ENCODE data around the gene FAM98A.

Gene FAM98A

DNA sequence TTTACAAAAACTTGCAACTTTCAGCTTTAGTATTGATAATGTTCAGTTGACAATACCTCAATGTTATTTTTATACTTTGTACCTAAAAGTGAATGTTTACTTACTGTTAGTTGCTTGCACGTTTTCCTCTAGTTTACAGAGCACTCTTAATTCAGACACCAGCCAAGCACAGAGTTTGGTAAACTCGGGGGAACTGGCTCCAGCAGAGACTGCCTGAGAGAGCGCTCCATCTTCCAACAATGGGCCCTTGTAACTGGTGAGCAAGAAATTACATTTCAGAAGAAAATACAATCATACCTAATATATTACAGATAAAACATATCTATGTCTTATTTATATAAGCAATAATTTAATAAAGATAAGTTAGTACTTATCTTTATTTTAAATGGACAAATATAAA lies 3.7 kb downstream of the FAM98A start:
- no peak for DNase-seq

- no peak for DNase-seq
Observed at GRCh38 chr2:33589444-33589843, 9.7 kb downstream of the FAM98A start.

GRCh38 chr2:33588232-33588631 lies 10.9 kb downstream of the FAM98A start:
- no peak for DNase-seq

GRCh38 chr2:33586766-33587165 lies 12.3 kb downstream of the FAM98A start:
- no peak for DNase-seq

- DNase-seq = no peak
Observed at GRCh38 chr2:33583194-33583938, 15.7 kb downstream of the FAM98A start.

DNA sequence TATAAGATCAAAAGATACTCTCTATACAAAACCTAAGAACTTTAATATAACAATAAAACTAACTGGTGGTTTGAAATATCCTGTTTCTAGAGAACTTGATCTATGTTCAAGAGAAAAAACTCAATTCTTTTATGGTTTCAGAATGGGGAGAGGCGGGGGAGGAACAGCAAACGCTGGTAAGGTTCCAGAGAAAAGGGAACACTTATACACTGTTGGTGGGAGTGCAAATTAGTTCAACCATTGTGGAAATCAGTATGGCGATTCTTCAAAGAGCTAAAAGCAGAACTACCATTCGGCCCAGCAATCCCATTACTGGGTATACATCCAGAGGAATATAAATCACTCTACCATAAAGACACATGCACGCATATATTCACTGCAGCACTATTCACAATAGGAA lies 17.2 kb downstream of the FAM98A start:
- DNase-seq = no peak

GRCh38 chr2:33579227-33579626 lies 19.9 kb downstream of the FAM98A start:
- no peak for DNase-seq

DNA sequence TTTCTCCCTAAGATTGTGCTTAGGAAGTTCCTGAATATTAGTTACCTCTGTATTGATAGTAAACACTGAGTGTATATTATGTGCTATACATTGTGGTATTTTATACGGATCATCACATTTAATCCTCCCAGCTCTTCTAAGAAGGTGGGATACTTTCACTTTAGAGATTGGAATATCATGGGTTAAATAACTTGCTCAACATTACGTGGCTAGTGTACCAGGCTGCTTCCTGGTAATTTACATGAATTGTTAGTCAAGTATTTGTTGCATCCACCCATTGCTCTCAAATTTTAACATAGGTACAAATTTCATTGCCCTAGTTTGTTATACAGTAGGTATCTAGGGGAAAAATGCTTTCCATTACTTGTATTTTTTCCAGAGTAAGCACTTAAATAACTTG lies 21.4 kb downstream of the FAM98A start:
- DNase-seq = no peak

DNA sequence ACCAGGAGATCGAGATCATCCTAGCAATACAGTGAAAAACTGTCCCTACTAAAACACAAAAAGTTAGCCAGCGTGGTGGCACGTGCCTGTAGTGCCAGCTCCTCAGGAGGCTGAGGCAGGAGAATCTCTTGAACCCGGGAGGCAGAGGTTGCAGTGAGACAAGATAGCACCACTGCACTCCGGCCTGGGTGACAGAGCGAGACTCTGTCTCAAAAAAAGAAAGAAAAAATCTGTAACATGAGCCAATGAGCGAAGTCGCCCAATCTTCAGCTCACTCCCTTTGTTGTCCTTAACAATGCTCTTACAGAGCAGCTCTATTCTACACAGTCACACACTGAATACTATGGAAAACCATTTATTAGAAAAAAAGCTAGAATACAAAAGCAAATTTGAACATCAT lies 22.0 kb downstream of the FAM98A start:
- DNase-seq = no peak

- no peak for DNase-seq
Observed at GRCh38 chr2:33573657-33574056, 25.4 kb downstream of the FAM98A start.

- no peak for DNase-seq
Observed at GRCh38 chr2:33570681-33571080, 28.4 kb downstream of the FAM98A start.

GRCh38 chr2:33561872-33562271 lies 37.2 kb downstream of the FAM98A start:
- DNase-seq = no peak

GRCh38 chr2:33560017-33560416 lies 39.1 kb downstream of the FAM98A start:
- DNase-seq = no peak

- no peak for DNase-seq
Observed at GRCh38 chr2:33559328-33559727, 39.8 kb downstream of the FAM98A start.

GRCh38 chr2:33555681-33556080 lies 43.4 kb downstream of the FAM98A start:
- no peak for DNase-seq

GRCh38 chr2:33552758-33553461 lies 46.2 kb downstream of the FAM98A start:
- DNase-seq = no peak

DNA sequence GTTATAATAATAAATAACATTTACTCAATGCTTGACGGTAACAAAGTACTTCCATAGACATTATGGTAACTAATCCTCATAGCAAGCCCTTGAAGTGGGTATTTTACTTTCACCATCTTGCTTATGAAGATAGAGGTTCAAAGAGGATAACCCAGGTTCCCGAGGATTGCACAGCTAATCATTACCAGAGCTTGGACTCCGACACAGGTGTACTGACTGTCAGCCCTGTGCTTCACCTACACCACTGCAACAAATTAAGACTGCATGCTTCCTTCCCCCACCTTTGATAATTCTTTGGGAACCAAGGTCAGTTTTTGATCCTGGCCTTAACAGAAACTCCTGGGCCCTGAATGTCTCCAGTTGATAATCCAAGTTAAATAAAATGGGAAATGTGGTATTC lies 48.9 kb downstream of the FAM98A start:
- DNase-seq = no peak

GRCh38 chr2:33541243-33541642 lies 57.9 kb downstream of the FAM98A start:
- DNase-seq = no peak

GRCh38 chr2:33535421-33535820 lies 63.7 kb downstream of the FAM98A start:
- DNase-seq = no peak
